ENCODE results near the gene HSF2. TPM values are rescaled to one million over a fixed set of nuclear protein-coding genes. Genes with fewer than 3 reads are reported as not detected.

The HSF2 gene
- polyA plus RNA-seq, 1 donor from 2014 or later = 153 TPM

- no peaks in the 10 kb centered on the region for H3F3A ChIP-seq (ENCODE audit: insufficient read depth, low read length, poor library complexity, severe bottlenecking)
- no peaks in the 10 kb centered on the region for H3K9me3 ChIP-seq (ENCODE audit: low read length)
- no peak overlapping the region for H2AFZ ChIP-seq (ENCODE audit: low read depth, low read length)
- no peak overlapping the region for H3K27ac ChIP-seq (ENCODE audit: low read length)
- no peaks in the 10 kb centered on the region for H3K27me3 ChIP-seq (ENCODE audit: insufficient read depth, low read depth, low read length)
- H3K79me2 ChIP-seq (replicated peaks; ENCODE audit: insufficient read depth, low read length) = peaks cover 96% of the 10 kb centered on the region
- no peak overlapping the region for H3K4me3 ChIP-seq (ENCODE audit: low read length)
- H3K9ac ChIP-seq (ENCODE audit: low read length) = no peak overlapping the region
- no peak overlapping the region for H3K4me2 ChIP-seq (ENCODE audit: low read length)
- H4K20me1 ChIP-seq (ENCODE audit: insufficient read depth) = no peaks in the 10 kb centered on the region
- no peaks in the 10 kb centered on the region for H3K9me2 ChIP-seq (ENCODE audit: insufficient read depth, low read length)
- TF ChIP-seq MXI1 (conservative IDR thresholded peaks at IDR 0.05; ENCODE audit: poor library complexity, severe bottlenecking) (no peak), EZH2 (IDR thresholded peaks at IDR 0.05; ENCODE audit: borderline replicate concordance, insufficient read depth, low read length, poor library complexity, severe bottlenecking) (no peak), EP300 (conservative IDR thresholded peaks at IDR 0.05; ENCODE audit: poor library complexity, severe bottlenecking) (no peak), REST (IDR thresholded peaks at IDR 0.05; ENCODE audit: borderline replicate concordance) (no peak)
- H3K36me3 ChIP-seq (ENCODE audit: insufficient read depth, low read length) = no peaks in the 10 kb centered on the region
Observed at GRCh38 chr6:122405417-122405816, 6.0 kb downstream of the HSF2 start.

- no peak overlapping the region for H3K27ac ChIP-seq (ENCODE audit: low read length)
- no peaks in the 10 kb centered on the region for H3F3A ChIP-seq (ENCODE audit: insufficient read depth, low read length, poor library complexity, severe bottlenecking)
- H2AFZ ChIP-seq (ENCODE audit: low read depth, low read length) = no peak overlapping the region
- no peaks in the 10 kb centered on the region for H3K9me2 ChIP-seq (ENCODE audit: insufficient read depth, low read length)
- no peak overlapping the region for H3K4me3 ChIP-seq (ENCODE audit: low read length)
- H3K9me3 ChIP-seq (ENCODE audit: low read length) = no peaks in the 10 kb centered on the region
- peaks cover 96% of the 10 kb centered on the region for H3K79me2 ChIP-seq (replicated peaks; ENCODE audit: insufficient read depth, low read length)
- no peaks in the 10 kb centered on the region for H3K27me3 ChIP-seq (ENCODE audit: insufficient read depth, low read depth, low read length)
- no peaks in the 10 kb centered on the region for H4K20me1 ChIP-seq (ENCODE audit: insufficient read depth)
- no peak overlapping the region for H3K9ac ChIP-seq (ENCODE audit: low read length)
- H3K36me3 ChIP-seq (ENCODE audit: insufficient read depth, low read length) = no peaks in the 10 kb centered on the region
- TF ChIP-seq EZH2 (IDR thresholded peaks at IDR 0.05; ENCODE audit: borderline replicate concordance, insufficient read depth, low read length, poor library complexity, severe bottlenecking) (no peak), RAD21 (conservative IDR thresholded peaks at IDR 0.05) (no peak), MXI1 (conservative IDR thresholded peaks at IDR 0.05; ENCODE audit: poor library complexity, severe bottlenecking) (no peak), POLR2AphosphoS5 (IDR thresholded peaks at IDR 0.05) (no peak), REST (IDR thresholded peaks at IDR 0.05; ENCODE audit: borderline replicate concordance) (no peak), CTCF (IDR thresholded peaks at IDR 0.05; ENCODE audit: poor library complexity, severe bottlenecking) (no peak), SMC3 (conservative IDR thresholded peaks at IDR 0.05; ENCODE audit: poor library complexity) (no peak)
- no peak overlapping the region for H3K4me2 ChIP-seq (ENCODE audit: low read length)
Observed at GRCh38 chr6:122406187-122406586, 6.7 kb downstream of the HSF2 start.

Data from neural cell (in vitro differentiated cells).